ENCODE data around the gene ZNF77. TPM values are rescaled to one million over a fixed set of nuclear protein-coding genes. Genes with fewer than 3 reads are reported as not detected.
"Not testable (repeated sequence)": the region's sequence is repeated elsewhere in the genome, so short reads cannot be mapped to it uniquely, and the experiment has no call there.

The ZNF77 gene
- 1 to 10 TPM; 1.7 to 4.2 TPM for total RNA-seq

DNA sequence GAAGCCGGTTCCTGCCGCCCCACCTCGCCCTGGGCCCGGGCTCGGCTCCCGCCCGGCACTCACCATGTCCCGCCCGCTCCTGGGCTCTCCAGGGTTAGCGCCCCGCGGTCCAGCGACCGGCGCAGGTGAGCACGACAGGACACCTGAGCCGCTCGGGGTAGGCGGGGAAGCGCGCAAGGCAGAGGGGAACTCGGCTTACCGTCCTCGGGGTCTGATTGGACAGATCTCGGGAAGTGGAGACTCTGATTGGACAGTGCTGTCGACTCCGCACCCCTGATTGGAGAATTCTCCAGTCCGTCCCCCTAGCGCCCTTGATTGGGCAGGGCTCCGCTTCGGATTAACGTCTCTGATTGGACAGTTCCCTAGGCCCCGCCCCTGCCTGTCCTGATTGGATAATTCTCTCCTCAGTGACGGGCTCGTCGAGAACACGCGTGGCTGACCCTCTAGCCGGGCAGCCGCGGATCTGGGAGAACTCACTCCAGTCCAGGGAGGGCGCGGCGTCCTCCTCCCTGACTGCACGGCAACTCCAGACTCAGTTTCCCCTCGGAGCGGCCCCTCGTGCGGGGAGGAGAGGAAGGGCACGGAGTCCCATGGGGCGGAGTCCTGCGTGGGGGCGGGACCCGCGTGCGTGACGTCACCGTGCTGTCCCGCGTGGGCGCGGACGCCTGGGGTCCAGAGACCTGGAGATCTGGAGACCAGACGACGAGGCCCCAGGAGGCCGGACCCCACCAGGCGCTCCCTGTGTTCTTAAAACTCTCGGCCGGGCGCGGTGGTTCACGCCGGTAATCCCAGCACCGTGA lies at the start of gene ZNF77:
Gene ZNF77 (minus strand): TSS at position 197 of the 800 bp plus-strand sequence. CDS start 131 bp downstream, at position 66.
- Histone ChIP-seq H3K36me3 (no peaks in the 10 kb centered on the region), H3K27ac (peak within 1 kb of the TSS; percentile 93 to 95), H3K9me3 (no peaks in the 10 kb centered on the region), H3K27me3 (no peaks in the 10 kb centered on the region), H3K4me3 (peak within 1 kb of the TSS; percentile 78 to 81), H3K4me1 (peaks cover 0 to 31% of the 10 kb centered on the region in 2 donors)
- peak; percentile 100 for DNase-seq (ENCODE audit: low spot score)
- TF ChIP-seq, protein P1, sequence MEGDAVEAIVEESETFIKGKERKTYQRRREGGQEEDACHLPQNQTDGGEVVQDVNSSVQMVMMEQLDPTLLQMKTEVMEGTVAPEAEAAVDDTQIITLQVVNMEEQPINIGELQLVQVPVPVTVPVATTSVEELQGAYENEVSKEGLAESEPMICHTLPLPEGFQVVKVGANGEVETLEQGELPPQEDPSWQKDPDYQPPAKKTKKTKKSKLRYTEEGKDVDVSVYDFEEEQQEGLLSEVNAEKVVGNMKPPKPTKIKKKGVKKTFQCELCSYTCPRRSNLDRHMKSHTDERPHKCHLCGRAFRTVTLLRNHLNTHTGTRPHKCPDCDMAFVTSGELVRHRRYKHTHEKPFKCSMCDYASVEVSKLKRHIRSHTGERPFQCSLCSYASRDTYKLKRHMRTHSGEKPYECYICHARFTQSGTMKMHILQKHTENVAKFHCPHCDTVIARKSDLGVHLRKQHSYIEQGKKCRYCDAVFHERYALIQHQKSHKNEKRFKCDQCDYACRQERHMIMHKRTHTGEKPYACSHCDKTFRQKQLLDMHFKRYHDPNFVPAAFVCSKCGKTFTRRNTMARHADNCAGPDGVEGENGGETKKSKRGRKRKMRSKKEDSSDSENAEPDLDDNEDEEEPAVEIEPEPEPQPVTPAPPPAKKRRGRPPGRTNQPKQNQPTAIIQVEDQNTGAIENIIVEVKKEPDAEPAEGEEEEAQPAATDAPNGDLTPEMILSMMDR (IDR thresholded peaks at IDR 0.05), result peak in 1 of 2 donors; percentile 13

DNA sequence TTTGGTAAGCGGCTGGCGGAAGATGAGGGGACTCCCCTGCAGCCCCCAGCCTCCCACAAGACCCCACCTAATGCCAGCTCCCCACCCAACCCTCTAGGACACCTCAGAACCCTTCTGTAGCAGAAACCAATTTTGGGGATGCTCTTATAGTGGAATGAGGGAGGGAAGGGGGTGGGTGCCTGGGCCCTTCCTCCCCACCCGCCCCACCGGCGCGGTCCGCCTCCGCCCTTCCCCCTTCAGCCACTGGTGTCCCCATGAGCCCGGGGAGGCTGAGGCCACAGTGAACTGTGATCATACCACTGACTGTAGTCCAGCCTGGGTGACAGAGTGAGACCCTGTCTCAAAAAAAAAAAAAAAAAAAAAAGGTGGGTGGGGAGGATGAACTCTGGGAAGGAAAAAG lies 48.8 kb upstream of the ZNF77 start:
- TF ChIP-seq, protein P1 (IDR thresholded peaks at IDR 0.05), result no peak
- no peak overlapping the region for H3K4me3 ChIP-seq
- no peaks in the 10 kb centered on the region for H3K27me3 ChIP-seq
- H3K9me3 ChIP-seq, result no peaks in the 10 kb centered on the region
- no peaks in the 10 kb centered on the region for H3K36me3 ChIP-seq
- no peak overlapping the region for H3K27ac ChIP-seq
- DNase-seq (ENCODE audit: low spot score), result no peak
- no peaks in the 10 kb centered on the region for H3K4me1 ChIP-seq

- H3K27me3 ChIP-seq, result no peaks in the 10 kb centered on the region
- H3K27ac ChIP-seq, result no peak overlapping the region
- no peak for DNase-seq (ENCODE audit: low spot score)
- TF ChIP-seq, protein P1 (IDR thresholded peaks at IDR 0.05), result no peak
- no peak overlapping the region for H3K4me3 ChIP-seq
- H3K36me3 ChIP-seq, result no peaks in the 10 kb centered on the region
- no peaks in the 10 kb centered on the region for H3K4me1 ChIP-seq
- H3K9me3 ChIP-seq, result no peaks in the 10 kb centered on the region
These were observed 48.2 kb upstream of the ZNF77 start for GRCh38 chr19:2992958-2993357.

DNA sequence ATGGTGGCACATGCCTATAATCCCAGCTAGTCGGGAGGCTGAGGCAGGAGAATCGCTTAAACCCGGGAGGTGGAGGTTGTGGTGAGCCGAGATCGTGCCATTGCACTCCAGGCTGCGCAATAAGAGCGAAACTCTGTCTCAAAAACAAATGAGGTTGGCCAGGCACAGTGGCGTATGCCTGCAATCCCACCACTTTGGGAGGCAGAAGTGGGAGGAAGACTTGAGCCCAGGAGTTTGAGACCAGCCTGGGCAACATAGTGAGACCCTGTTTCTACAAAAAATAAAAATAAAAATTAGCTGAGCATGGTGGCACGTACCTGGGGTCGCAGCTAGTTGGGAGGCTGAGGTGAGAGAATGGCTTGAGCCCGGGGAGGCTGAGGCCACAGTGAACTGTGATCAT lies 47.6 kb upstream of the ZNF77 start:
- not testable (repeated sequence) for DNase-seq (ENCODE audit: low spot score); H3K27me3 ChIP-seq; H3K4me3 ChIP-seq; H3K27ac ChIP-seq; H3K4me1 ChIP-seq; H3K9me3 ChIP-seq; H3K36me3 ChIP-seq

GRCh38 chr19:2989236-2989946 lies 44.6 kb upstream of the ZNF77 start:
- no peak for DNase-seq (ENCODE audit: low spot score)
- TF ChIP-seq, protein P1 (IDR thresholded peaks at IDR 0.05), result no peak
- no peaks in the 10 kb centered on the region for H3K36me3 ChIP-seq
- no peaks in the 10 kb centered on the region for H3K9me3 ChIP-seq
- no peaks in the 10 kb centered on the region for H3K27me3 ChIP-seq
- peaks cover 0 to 3% of the 10 kb centered on the region in 2 donors for H3K4me1 ChIP-seq
- H3K4me3 ChIP-seq, result no peak overlapping the region
- no peak overlapping the region for H3K27ac ChIP-seq

DNA sequence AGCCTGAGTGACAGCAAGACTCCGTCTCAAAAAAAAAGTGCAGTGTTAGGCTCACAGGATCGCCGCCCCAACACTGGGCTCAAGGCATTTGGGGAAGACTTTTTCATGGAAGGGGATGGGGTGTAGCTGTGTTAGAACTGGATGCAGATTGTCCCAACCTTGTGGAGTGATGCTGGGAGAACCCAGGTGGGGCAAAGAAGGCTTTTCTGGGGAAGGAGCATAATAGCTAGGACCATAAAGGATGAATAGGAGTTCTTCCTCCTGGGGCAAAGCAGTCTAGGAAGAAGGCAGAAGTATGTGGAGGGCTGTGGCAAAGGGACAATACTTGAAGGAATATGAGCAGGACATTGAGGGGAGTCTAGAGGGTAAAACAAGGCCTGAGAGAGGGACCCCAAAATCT lies 43.8 kb upstream of the ZNF77 start:
- TF ChIP-seq, protein P1 (IDR thresholded peaks at IDR 0.05), result no peak
- H3K27me3 ChIP-seq, result no peaks in the 10 kb centered on the region
- peaks cover 0 to 11% of the 10 kb centered on the region in 2 donors for H3K4me1 ChIP-seq
- no peaks in the 10 kb centered on the region for H3K36me3 ChIP-seq
- H3K4me3 ChIP-seq, result no peak overlapping the region
- H3K9me3 ChIP-seq, result no peaks in the 10 kb centered on the region
- H3K27ac ChIP-seq, result no peak overlapping the region
- no peak for DNase-seq (ENCODE audit: low spot score)
